WTC11 (cell line): ENCODE results near the gene CACNA1C. TPM values are rescaled to one million over a fixed set of nuclear protein-coding genes. Genes with fewer than 3 reads are reported as not detected.

Source experiments
- ATAC-seq: fragments of 200-7000 bp; cut with Tn5 transposase; 2 replicates; pipeline ENCODE4 v1.10.0; 2021; ENCODE audit warnings: mild to moderate bottlenecking, moderate library complexity
- CTCF ChIA-PET: fragments of 300-600 bp; sonication (Branson Sonifier 250); formaldehyde crosslinking; loops from one replicate; lab custom pipeline; 2021; ENCODE audit warnings: antibody characterized with exemption; lab: Charles Lee
- POLR2A ChIA-PET: fragments of 350-600 bp; sonication (Branson Sonifier 250); formaldehyde crosslinking; loops from one replicate; lab custom pipeline; 2021; ENCODE audit warnings: antibody characterized with exemption; lab: Charles Lee
- DNase-seq: peaks from one replicate; pipeline ENCODE4 v3.0.0; 2021; ENCODE audit warnings: low spot score
- H3K27ac Mint-ChIP-seq: 2 replicates; pipeline ENCODE4 v1.8.0; 2021; ENCODE audit warnings: mixed read lengths
- H3K27me3 Mint-ChIP-seq: 2 replicates; pipeline ENCODE4 v1.8.0; 2021; ENCODE audit warnings: low read depth, mild to moderate bottlenecking, moderate library complexity, mixed read lengths
- H3K36me3 Mint-ChIP-seq: 2 replicates; pipeline ENCODE4 v1.8.0; 2021; ENCODE audit warnings: mixed read lengths
- H3K4me1 Mint-ChIP-seq: 2 replicates; pipeline ENCODE4 v1.8.0; 2022; ENCODE audit warnings: mixed read lengths
- H3K4me3 Mint-ChIP-seq: 2 replicates; pipeline ENCODE4 v1.8.0; 2021; ENCODE audit warnings: mild to moderate bottlenecking, moderate library complexity, mixed read lengths
- H3K9me3 Mint-ChIP-seq: 2 replicates; pipeline ENCODE4 v1.8.0; 2021; ENCODE audit warnings: mixed read lengths
- ATF1 ChIP-seq: sonication (generic); formaldehyde crosslinking; IDR thresholded peaks from 2 replicates; pipeline ENCODE4 v1.8.1; 2023; ENCODE audit warnings: mild to moderate bottlenecking, moderate library complexity, missing genetic modification reagents
- CREM ChIP-seq: sonication (generic); formaldehyde crosslinking; IDR thresholded peaks from 2 replicates; pipeline ENCODE4 v1.8.1; 2022; ENCODE audit warnings: mild to moderate bottlenecking, missing genetic modification reagents, moderate library complexity
- ESRRA ChIP-seq: sonication (generic); formaldehyde crosslinking; IDR thresholded peaks from 2 replicates; pipeline ENCODE4 v1.8.1; 2022; ENCODE audit warnings: mild to moderate bottlenecking, missing genetic modification reagents, borderline replicate concordance
- ETV6 ChIP-seq: sonication (generic); formaldehyde crosslinking; IDR thresholded peaks from 2 replicates; pipeline ENCODE4 v1.8.1; 2022; ENCODE audit warnings: mild to moderate bottlenecking, missing genetic modification reagents
- GRHL2 ChIP-seq: fragments of 250-450 bp; sonication (Bioruptor Pico); IDR thresholded peaks from 2 replicates; pipeline ENCODE4 v1.8.0; 2022; ENCODE audit warnings: mild to moderate bottlenecking, moderate library complexity; ENCODE audit not compliant: insufficient replicate concordance, severe bottlenecking
- JAZF1 ChIP-seq: fragments of 250-450 bp; sonication (Bioruptor Pico); IDR thresholded peaks from 2 replicates; pipeline ENCODE4 v1.9.0; 2021; ENCODE audit warnings: moderate library complexity, mild to moderate bottlenecking, inconsistent platforms
- JUN ChIP-seq: sonication (generic); formaldehyde crosslinking; IDR thresholded peaks from 2 replicates; pipeline ENCODE4 v1.8.0; 2023; ENCODE audit warnings: mild to moderate bottlenecking, missing genetic modification reagents
- NFATC4 ChIP-seq: fragments of 250-450 bp; sonication (Bioruptor Pico); IDR thresholded peaks from 2 replicates; pipeline ENCODE4 v1.9.0; 2021; ENCODE audit warnings: mild to moderate bottlenecking
- NFE2L1 ChIP-seq: sonication (generic); formaldehyde crosslinking; IDR thresholded peaks from 2 replicates; pipeline ENCODE4 v1.8.1; 2023; ENCODE audit warnings: missing genetic modification reagents
- NR1H2 ChIP-seq: sonication (generic); formaldehyde crosslinking; IDR thresholded peaks from 2 replicates; pipeline ENCODE4 v1.9.0; 2021; ENCODE audit warnings: mild to moderate bottlenecking, moderate library complexity, missing genetic modification reagents
- NR2C2 ChIP-seq: sonication (generic); formaldehyde crosslinking; IDR thresholded peaks from 2 replicates; pipeline ENCODE4 v1.8.0; 2022; ENCODE audit warnings: mild to moderate bottlenecking, missing genetic modification reagents
- NR3C1 ChIP-seq: sonication (generic); formaldehyde crosslinking; conservative IDR thresholded peaks from 2 replicates; pipeline ENCODE4 v1.8.1; 2023; ENCODE audit warnings: low read depth, mild to moderate bottlenecking, missing genetic modification reagents
- PRRX2 ChIP-seq: fragments of 250-450 bp; sonication (Bioruptor Pico); IDR thresholded peaks from 2 replicates; pipeline ENCODE4 v1.8.0; 2021; ENCODE audit warnings: mild to moderate bottlenecking
- RELA ChIP-seq: sonication (generic); formaldehyde crosslinking; IDR thresholded peaks from 2 replicates; pipeline ENCODE4 v1.8.1; 2022; ENCODE audit warnings: missing genetic modification reagents, mild to moderate bottlenecking, borderline replicate concordance
- ZNF396 ChIP-seq: fragments of 250-450 bp; sonication (Bioruptor Pico); IDR thresholded peaks from 2 replicates; pipeline ENCODE4 v1.8.0; 2021; ENCODE audit warnings: mild to moderate bottlenecking, moderate library complexity, borderline replicate concordance
- ZNF671 ChIP-seq: fragments of 250-450 bp; sonication (Bioruptor Pico); IDR thresholded peaks from 2 replicates; pipeline ENCODE4 v1.8.0; 2021; ENCODE audit warnings: mild to moderate bottlenecking
- total RNA-seq: library from RNA; stranded (reverse); gene quantifications from 3 replicates; pipeline ENCODE4 v1.2.3, GENCODE V29; 2021
- TF ChIP-seq, protein P1 (sequence below): sonication (generic); formaldehyde crosslinking; IDR thresholded peaks from 2 replicates; pipeline ENCODE4 v1.8.1; 2022; ENCODE audit warnings: mild to moderate bottlenecking, moderate library complexity, missing genetic modification reagents
- TF ChIP-seq, protein P2 (sequence below): sonication (generic); formaldehyde crosslinking; IDR thresholded peaks from 2 replicates; pipeline ENCODE4 v1.8.0; 2023; ENCODE audit warnings: missing genetic modification reagents, mild to moderate bottlenecking, borderline replicate concordance
- TF ChIP-seq, protein P3 (sequence below): fragments of 250-450 bp; sonication (Bioruptor Pico); IDR thresholded peaks from 2 replicates; pipeline ENCODE4 v1.9.0; 2021; ENCODE audit warnings: mild to moderate bottlenecking
- TF ChIP-seq, protein P4 (sequence below): sonication (generic); formaldehyde crosslinking; IDR thresholded peaks from 2 replicates; pipeline ENCODE4 v1.8.0; 2022; ENCODE audit warnings: mild to moderate bottlenecking, missing genetic modification reagents
- TF ChIP-seq, protein P5 (sequence below): sonication (generic); formaldehyde crosslinking; IDR thresholded peaks from 2 replicates; pipeline ENCODE4 v1.8.1; 2022; ENCODE audit warnings: missing genetic modification reagents, borderline replicate concordance
- TF ChIP-seq, protein P6 (sequence below): sonication (generic); formaldehyde crosslinking; IDR thresholded peaks from 2 replicates; pipeline ENCODE4 v1.8.1; 2023; ENCODE audit warnings: mild to moderate bottlenecking, moderate library complexity, missing genetic modification reagents
- TF ChIP-seq, protein P7 (sequence below): sonication (generic); formaldehyde crosslinking; IDR thresholded peaks from 2 replicates; pipeline ENCODE4 v1.8.1; 2022; ENCODE audit warnings: mild to moderate bottlenecking, missing genetic modification reagents, moderate library complexity, borderline replicate concordance

The CACNA1C gene
- total RNA-seq, 1 experiment from 2014 or later: 1.7 TPM

DNA sequence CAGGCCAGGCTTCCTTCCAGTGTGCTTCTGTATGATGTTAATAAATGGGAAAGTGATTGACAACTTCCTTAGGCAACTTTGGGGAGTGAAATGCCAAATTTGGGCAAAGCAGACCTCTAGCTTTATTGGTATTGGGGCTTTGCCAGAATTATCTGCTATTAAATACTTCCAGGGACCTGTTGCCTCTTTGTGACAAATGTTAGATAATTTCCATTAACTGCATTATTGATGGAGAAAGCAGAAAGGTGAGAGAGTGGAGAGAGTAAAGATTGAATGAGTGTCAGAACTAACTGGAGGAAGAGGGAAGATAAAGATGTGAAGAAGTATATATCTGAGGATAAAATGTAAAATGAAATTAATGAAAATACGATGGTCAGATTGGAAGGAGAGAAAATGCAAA is 94.5 kb downstream of the CACNA1C start:
- H3K27me3 Mint-ChIP-seq: no peaks in the 10 kb centered on the region; the same call in 1 of the 2 replicates
- ATAC-seq (no peak), DNase-seq (no peak)
- H3K36me3 Mint-ChIP-seq: no peaks in the 10 kb centered on the region
- H3K4me1 Mint-ChIP-seq: peaks cover 8% of the 10 kb centered on the region
- POLR2A ChIA-PET: no interaction called here
- H3K27ac Mint-ChIP-seq: no peak overlapping the region
- H3K9me3 Mint-ChIP-seq: no peaks in the 10 kb centered on the region
- TF ChIP-seq PRRX2 (CRISPR knock-in tag): no peak
- TF ChIP-seq NR2C2: no peak
- TF ChIP-seq, protein P1, sequence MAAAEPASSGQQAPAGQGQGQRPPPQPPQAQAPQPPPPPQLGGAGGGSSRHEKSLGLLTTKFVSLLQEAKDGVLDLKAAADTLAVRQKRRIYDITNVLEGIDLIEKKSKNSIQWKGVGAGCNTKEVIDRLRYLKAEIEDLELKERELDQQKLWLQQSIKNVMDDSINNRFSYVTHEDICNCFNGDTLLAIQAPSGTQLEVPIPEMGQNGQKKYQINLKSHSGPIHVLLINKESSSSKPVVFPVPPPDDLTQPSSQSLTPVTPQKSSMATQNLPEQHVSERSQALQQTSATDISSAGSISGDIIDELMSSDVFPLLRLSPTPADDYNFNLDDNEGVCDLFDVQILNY (CRISPR knock-in tag): no peak
- TF ChIP-seq, protein P2, sequence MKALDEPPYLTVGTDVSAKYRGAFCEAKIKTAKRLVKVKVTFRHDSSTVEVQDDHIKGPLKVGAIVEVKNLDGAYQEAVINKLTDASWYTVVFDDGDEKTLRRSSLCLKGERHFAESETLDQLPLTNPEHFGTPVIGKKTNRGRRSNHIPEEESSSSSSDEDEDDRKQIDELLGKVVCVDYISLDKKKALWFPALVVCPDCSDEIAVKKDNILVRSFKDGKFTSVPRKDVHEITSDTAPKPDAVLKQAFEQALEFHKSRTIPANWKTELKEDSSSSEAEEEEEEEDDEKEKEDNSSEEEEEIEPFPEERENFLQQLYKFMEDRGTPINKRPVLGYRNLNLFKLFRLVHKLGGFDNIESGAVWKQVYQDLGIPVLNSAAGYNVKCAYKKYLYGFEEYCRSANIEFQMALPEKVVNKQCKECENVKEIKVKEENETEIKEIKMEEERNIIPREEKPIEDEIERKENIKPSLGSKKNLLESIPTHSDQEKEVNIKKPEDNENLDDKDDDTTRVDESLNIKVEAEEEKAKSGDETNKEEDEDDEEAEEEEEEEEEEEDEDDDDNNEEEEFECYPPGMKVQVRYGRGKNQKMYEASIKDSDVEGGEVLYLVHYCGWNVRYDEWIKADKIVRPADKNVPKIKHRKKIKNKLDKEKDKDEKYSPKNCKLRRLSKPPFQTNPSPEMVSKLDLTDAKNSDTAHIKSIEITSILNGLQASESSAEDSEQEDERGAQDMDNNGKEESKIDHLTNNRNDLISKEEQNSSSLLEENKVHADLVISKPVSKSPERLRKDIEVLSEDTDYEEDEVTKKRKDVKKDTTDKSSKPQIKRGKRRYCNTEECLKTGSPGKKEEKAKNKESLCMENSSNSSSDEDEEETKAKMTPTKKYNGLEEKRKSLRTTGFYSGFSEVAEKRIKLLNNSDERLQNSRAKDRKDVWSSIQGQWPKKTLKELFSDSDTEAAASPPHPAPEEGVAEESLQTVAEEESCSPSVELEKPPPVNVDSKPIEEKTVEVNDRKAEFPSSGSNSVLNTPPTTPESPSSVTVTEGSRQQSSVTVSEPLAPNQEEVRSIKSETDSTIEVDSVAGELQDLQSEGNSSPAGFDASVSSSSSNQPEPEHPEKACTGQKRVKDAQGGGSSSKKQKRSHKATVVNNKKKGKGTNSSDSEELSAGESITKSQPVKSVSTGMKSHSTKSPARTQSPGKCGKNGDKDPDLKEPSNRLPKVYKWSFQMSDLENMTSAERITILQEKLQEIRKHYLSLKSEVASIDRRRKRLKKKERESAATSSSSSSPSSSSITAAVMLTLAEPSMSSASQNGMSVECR: no peak
- CTCF ChIA-PET: no interaction called here
- no peak overlapping the region for H3K4me3 Mint-ChIP-seq

DNA sequence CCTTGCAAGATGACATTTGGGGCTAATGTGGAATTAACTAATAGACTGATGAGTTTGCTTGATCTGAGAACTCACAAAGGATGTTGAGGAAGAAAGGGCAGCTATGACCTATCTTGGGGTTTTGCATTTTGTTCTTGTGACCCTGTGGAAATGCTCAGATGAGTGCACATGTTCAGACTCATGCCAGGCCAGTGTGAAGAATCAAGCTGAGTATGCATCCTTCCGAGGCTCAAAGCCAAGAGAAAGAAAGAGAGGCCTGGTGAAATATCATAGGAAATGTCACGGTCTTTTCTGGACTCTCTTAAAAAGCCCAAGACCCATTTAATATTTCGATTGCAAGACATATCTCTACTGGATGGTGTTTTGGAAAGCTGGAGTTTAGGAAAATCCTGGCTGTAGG is 96.3 kb downstream of the CACNA1C start:
- no peaks in the 10 kb centered on the region; the same call in 1 of the 2 replicates for H3K27me3 Mint-ChIP-seq
- no peaks in the 10 kb centered on the region for H3K9me3 Mint-ChIP-seq
- ChIA-PET POLR2A (no interaction called here), CTCF (no interaction called here)
- H3K36me3 Mint-ChIP-seq: no peaks in the 10 kb centered on the region
- no peak overlapping the region for H3K27ac Mint-ChIP-seq
- TF ChIP-seq JAZF1 (CRISPR knock-in tag) (no peak), JUN (CRISPR knock-in tag) (no peak), NR1H2 (CRISPR knock-in tag) (no peak), PRRX2 (CRISPR knock-in tag) (no peak), ESRRA (CRISPR knock-in tag) (no peak), GRHL2 (no peak), NFE2L1 (no peak), ETV6 (no peak), RELA (no peak), NFATC4 (CRISPR knock-in tag) (no peak), NR3C1 (CRISPR knock-in tag) (no peak), ATF1 (no peak), CREM (CRISPR knock-in tag) (no peak), ZNF671 (CRISPR knock-in tag) (no peak), ZNF396 (CRISPR knock-in tag) (no peak)
- TF ChIP-seq, protein P3, sequence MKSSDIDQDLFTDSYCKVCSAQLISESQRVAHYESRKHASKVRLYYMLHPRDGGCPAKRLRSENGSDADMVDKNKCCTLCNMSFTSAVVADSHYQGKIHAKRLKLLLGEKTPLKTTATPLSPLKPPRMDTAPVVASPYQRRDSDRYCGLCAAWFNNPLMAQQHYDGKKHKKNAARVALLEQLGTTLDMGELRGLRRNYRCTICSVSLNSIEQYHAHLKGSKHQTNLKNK (CRISPR knock-in tag): no peak
- TF ChIP-seq, protein P4, sequence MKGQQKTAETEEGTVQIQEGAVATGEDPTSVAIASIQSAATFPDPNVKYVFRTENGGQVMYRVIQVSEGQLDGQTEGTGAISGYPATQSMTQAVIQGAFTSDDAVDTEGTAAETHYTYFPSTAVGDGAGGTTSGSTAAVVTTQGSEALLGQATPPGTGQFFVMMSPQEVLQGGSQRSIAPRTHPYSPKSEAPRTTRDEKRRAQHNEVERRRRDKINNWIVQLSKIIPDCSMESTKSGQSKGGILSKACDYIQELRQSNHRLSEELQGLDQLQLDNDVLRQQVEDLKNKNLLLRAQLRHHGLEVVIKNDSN (CRISPR knock-in tag): no peak
- TF ChIP-seq, protein P5, sequence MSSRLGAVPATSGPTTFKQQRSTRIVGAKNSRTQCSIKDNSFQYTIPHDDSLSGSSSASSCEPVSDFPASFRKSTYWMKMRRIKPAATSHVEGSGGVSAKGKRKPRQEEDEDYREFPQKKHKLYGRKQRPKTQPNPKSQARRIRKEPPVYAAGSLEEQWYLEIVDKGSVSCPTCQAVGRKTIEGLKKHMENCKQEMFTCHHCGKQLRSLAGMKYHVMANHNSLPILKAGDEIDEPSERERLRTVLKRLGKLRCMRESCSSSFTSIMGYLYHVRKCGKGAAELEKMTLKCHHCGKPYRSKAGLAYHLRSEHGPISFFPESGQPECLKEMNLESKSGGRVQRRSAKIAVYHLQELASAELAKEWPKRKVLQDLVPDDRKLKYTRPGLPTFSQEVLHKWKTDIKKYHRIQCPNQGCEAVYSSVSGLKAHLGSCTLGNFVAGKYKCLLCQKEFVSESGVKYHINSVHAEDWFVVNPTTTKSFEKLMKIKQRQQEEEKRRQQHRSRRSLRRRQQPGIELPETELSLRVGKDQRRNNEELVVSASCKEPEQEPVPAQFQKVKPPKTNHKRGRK (CRISPR knock-in tag): no peak
- TF ChIP-seq, protein P6, sequence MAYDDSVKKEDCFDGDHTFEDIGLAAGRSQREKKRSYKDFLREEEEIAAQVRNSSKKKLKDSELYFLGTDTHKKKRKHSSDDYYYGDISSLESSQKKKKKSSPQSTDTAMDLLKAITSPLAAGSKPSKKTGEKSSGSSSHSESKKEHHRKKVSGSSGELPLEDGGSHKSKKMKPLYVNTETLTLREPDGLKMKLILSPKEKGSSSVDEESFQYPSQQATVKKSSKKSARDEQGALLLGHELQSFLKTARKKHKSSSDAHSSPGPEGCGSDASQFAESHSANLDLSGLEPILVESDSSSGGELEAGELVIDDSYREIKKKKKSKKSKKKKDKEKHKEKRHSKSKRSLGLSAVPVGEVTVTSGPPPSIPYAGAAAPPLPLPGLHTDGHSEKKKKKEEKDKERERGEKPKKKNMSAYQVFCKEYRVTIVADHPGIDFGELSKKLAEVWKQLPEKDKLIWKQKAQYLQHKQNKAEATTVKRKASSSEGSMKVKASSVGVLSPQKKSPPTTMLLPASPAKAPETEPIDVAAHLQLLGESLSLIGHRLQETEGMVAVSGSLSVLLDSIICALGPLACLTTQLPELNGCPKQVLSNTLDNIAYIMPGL: no peak
- TF ChIP-seq, protein P7, sequence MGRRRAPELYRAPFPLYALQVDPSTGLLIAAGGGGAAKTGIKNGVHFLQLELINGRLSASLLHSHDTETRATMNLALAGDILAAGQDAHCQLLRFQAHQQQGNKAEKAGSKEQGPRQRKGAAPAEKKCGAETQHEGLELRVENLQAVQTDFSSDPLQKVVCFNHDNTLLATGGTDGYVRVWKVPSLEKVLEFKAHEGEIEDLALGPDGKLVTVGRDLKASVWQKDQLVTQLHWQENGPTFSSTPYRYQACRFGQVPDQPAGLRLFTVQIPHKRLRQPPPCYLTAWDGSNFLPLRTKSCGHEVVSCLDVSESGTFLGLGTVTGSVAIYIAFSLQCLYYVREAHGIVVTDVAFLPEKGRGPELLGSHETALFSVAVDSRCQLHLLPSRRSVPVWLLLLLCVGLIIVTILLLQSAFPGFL (CRISPR knock-in tag): no peak
- H3K4me1 Mint-ChIP-seq: peaks cover 16% of the 10 kb centered on the region
- H3K4me3 Mint-ChIP-seq: no peak overlapping the region
- ATAC-seq (no peak), DNase-seq (no peak)
